ENCODE data around the gene DDIT3.

- TF ChIP-seq CTCF (IDR thresholded peaks at IDR 0.05; ENCODE audit: low read depth, low read length, poor library complexity, severe bottlenecking), result no peak
- no peak for TF ChIP-seq EZH2phosphoT487 (IDR thresholded peaks at IDR 0.05; ENCODE audit: borderline replicate concordance, low read length)
These were observed 25.6 kb upstream of the DDIT3 start for GRCh38 chr12:57545809-57546437.

All from DOHH2 (cell line).